ENCODE results near the gene ZSCAN30.
"Not testable (repeated sequence)": the region's sequence is repeated elsewhere in the genome, so short reads cannot be mapped to it uniquely, and the experiment has no call there.

DNA sequence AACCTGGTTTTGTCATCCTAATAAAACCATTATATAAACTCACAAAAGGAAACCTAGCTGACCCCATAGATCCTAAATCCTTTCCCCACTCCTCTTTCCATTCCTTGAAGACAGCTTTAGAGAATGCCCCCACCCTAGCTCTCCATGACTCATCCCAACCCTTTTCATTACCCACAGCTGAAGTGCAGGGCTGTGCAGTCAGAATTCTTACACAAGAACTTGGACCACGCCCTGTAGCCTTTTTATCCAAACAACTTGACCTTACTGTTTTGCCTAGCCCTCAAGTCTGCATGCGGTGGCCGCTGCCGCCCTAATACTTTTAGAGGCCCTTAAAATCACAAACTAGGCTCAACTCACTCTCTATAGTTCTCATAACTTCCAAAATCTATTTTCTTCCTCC is 70.7 kb downstream of the ZSCAN30 start:
- TF ChIP-seq, protein P1, sequence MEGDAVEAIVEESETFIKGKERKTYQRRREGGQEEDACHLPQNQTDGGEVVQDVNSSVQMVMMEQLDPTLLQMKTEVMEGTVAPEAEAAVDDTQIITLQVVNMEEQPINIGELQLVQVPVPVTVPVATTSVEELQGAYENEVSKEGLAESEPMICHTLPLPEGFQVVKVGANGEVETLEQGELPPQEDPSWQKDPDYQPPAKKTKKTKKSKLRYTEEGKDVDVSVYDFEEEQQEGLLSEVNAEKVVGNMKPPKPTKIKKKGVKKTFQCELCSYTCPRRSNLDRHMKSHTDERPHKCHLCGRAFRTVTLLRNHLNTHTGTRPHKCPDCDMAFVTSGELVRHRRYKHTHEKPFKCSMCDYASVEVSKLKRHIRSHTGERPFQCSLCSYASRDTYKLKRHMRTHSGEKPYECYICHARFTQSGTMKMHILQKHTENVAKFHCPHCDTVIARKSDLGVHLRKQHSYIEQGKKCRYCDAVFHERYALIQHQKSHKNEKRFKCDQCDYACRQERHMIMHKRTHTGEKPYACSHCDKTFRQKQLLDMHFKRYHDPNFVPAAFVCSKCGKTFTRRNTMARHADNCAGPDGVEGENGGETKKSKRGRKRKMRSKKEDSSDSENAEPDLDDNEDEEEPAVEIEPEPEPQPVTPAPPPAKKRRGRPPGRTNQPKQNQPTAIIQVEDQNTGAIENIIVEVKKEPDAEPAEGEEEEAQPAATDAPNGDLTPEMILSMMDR (conservative IDR thresholded peaks at IDR 0.05 in 1 of 2, IDR thresholded peaks at IDR 0.05 in 1 of 2; ENCODE audit: extremely low read depth in 1 of 2, insufficient read depth in 1 of 2, low read depth in 1 of 2, low read length in 2 of 2), result not testable (repeated sequence)
- TF ChIP-seq EZH2 (IDR thresholded peaks at IDR 0.05; ENCODE audit: borderline replicate concordance, low read length), result not testable (repeated sequence)

Data from mammary epithelial cell (primary cell).